Activated CD4-positive, alpha-beta T cell treated with anti-CD3 and anti-CD28 coated beads for 48 hours (primary cell): ENCODE measurements around the gene ZNF497.

ENCODE experiments used
- DNase-seq: peaks from one replicate; pipeline ENCODE4 v3.0.0-alpha.2; 2020

The ZNF497 gene

GRCh38 chr19:58305932-58306323, 56.6 kb downstream of the ZNF497 start:
- no peak for DNase-seq

- DNase-seq: peak; percentile 96
Measured at GRCh38 chr19:58305065-58305931, 57.3 kb downstream of the ZNF497 start, which contains the start of gene ERVK3-1. Gene ERVK3-1 (plus strand): TSS chr19:58305377. CDS start chr19:58312169, 6,792 bp downstream.

GRCh38 chr19:58304748-58305064, 57.8 kb downstream of the ZNF497 start:
- no peak for DNase-seq
